Thoracic aorta (tissue), 2 donors: ENCODE results near the gene PIAS3. TPM values are rescaled to one million over a fixed set of nuclear protein-coding genes. Genes with fewer than 3 reads are reported as not detected.

Experiments used
- ATAC-seq: fragments of 150-250 bp; one replicate; pipeline ENCODE4 v1.8.0; 2017; ENCODE audit warnings: low read depth; ENCODE audit not compliant: insufficient number of reproducible peaks, low FRiP score
- DNase-seq: peaks from one replicate; pipeline ENCODE4 v3.0.0-alpha.2; 2020; ENCODE audit warnings: low spot score
- H3K27ac ChIP-seq, 2 donors: fragments of 200-600 bp; sonication (generic); 1 replicate in 1 of 2; 2 replicates in 1 of 2; pipeline ENCODE4 v1.5.1; 2016; ENCODE audit warnings: mild to moderate bottlenecking in 2 of 2, moderate library complexity in 2 of 2
- H3K27me3 ChIP-seq: fragments of 200-600 bp; sonication (generic); replicated peaks from 2 replicates; pipeline ENCODE4 v1.6.0; 2016; ENCODE audit warnings: mild to moderate bottlenecking; ENCODE audit not compliant: insufficient read depth
- H3K36me3 ChIP-seq: fragments of 200-600 bp; sonication (generic); one replicate; pipeline ENCODE4 v1.5.1; 2016
- H3K4me1 ChIP-seq, 2 donors: fragments of 200-600 bp; sonication (generic); 1 replicate in 1 of 2; 2 replicates in 1 of 2; pipeline versions ENCODE4 v1.5.1 to v1.6.0; 2016; ENCODE audit warnings: low read depth in 2 of 2, mild to moderate bottlenecking in 1 of 2; ENCODE audit not compliant: control insufficient read depth in 1 of 2
- H3K4me3 ChIP-seq: fragments of 200-600 bp; sonication (generic); 2 replicates; pipeline ENCODE4 v1.5.1; 2016; ENCODE audit warnings: mild to moderate bottlenecking
- H3K9me3 ChIP-seq: fragments of 200-600 bp; sonication (generic); 2 replicates; pipeline ENCODE4 v1.5.1; 2016
- CTCF ChIP-seq: fragments of 200-600 bp; sonication (generic); IDR thresholded peaks from one replicate; pipeline ENCODE4 v1.5.1; 2019; ENCODE audit warnings: antibody characterized with exemption
- total RNA-seq, 2 donors: library from RNA; depleted of rRNA; stranded (reverse); fragments of >200 nt; gene quantifications; one replicate each; pipeline versions ENCODE4 v1.1.0 to v1.2.3, GENCODE V29; 2016

The PIAS3 gene
- total RNA-seq, 2 donors from 2014 or later = 34.4 to 60.1 TPM

GRCh38 chr1:145858238-145858900 lies 512 bp downstream of the PIAS3 start:
- Histone ChIP-seq H3K27ac (peak overlapping the region; percentile 90), H3K4me1 (peaks cover 14 to 17% of the 10 kb centered on the region in 2 donors), H3K9me3 (no peaks in the 10 kb centered on the region), H3K4me3 (peak overlapping the region; percentile 98), H3K36me3 (peaks cover 33% of the 10 kb centered on the region), H3K27me3 (no peaks in the 10 kb centered on the region)
- DNase-seq (no peak), ATAC-seq (no peak)
- TF ChIP-seq CTCF = no peak

GRCh38 chr1:145857170-145857569 lies 1.7 kb downstream of the PIAS3 start:
- H3K27me3 ChIP-seq = no peaks in the 10 kb centered on the region
- peaks cover 44% of the 10 kb centered on the region for H3K36me3 ChIP-seq
- H3K4me3 ChIP-seq = no peak overlapping the region
- ATAC-seq (no peak), DNase-seq (no peak)
- no peak for TF ChIP-seq CTCF
- H3K4me1 ChIP-seq = peaks cover 14 to 17% of the 10 kb centered on the region in 2 donors
- H3K27ac ChIP-seq = peak overlapping the region; percentile 90
- H3K9me3 ChIP-seq = no peaks in the 10 kb centered on the region

GRCh38 chr1:145855426-145855948 lies 3.4 kb downstream of the PIAS3 start:
- H3K9me3 ChIP-seq = no peaks in the 10 kb centered on the region
- no peak for DNase-seq
- TF ChIP-seq CTCF = no peak
- H3K4me3 ChIP-seq = no peak overlapping the region
- ATAC-seq = no peak
- H3K27me3 ChIP-seq = no peaks in the 10 kb centered on the region
- H3K4me1 ChIP-seq = peaks cover 14 to 21% of the 10 kb centered on the region in 2 donors
- H3K27ac ChIP-seq = no peak overlapping the region
- peaks cover 58% of the 10 kb centered on the region for H3K36me3 ChIP-seq

GRCh38 chr1:145849356-145850160 lies 9.3 kb downstream of the PIAS3 start:
- no peak overlapping the region for H3K4me3 ChIP-seq
- ATAC-seq (no peak), DNase-seq (no peak)
- H3K27ac ChIP-seq = peak overlapping the region; percentile 49 to 78
- no peaks in the 10 kb centered on the region for H3K9me3 ChIP-seq
- peak; percentile 12 for TF ChIP-seq CTCF
- H3K4me1 ChIP-seq = peaks cover 14 to 35% of the 10 kb centered on the region in 2 donors
- peaks cover 49% of the 10 kb centered on the region for H3K36me3 ChIP-seq
- H3K27me3 ChIP-seq = no peaks in the 10 kb centered on the region

- no peaks in the 10 kb centered on the region for H3K27me3 ChIP-seq
- ATAC-seq = no peak
- no peak overlapping the region for H3K4me3 ChIP-seq
- no peak overlapping the region for H3K27ac ChIP-seq
- no peak for DNase-seq
- no peak for TF ChIP-seq CTCF
- H3K9me3 ChIP-seq = no peaks in the 10 kb centered on the region
- peaks cover 14 to 35% of the 10 kb centered on the region in 2 donors for H3K4me1 ChIP-seq
- H3K36me3 ChIP-seq = peaks cover 33% of the 10 kb centered on the region
These were observed 11.1 kb downstream of the PIAS3 start for GRCh38 chr1:145847827-145848226.
